ENCODE measurements around the gene RANBP10. TPM values are rescaled to one million over a fixed set of nuclear protein-coding genes. Genes with fewer than 3 reads are reported as not detected.

RANBP10 gene
- total and polyA plus RNA-seq, 2 of the 8 experiments (the other 6 are each of a cell fraction or from before 2014, with no cell fraction given): 14.2 to 16.8 TPM

DNA sequence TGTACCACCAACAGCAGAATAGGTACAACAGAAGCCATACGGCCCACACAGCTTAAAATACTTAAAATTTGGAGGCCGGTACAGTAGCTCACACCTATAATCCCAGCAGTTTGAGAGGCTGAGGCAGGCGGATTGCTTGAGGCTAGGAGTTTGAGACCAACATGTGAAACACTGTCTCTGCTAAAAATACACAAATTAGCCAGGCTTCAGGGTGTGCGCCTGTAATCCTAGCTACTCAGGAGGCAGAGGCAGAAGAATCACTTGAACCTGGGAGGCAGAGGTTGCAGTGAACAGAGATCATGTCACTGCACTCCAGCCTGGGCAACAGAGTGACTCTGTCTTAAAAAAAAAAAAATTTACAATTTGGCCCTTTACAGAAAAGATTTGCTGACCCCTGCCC lies 104.2 kb downstream of the RANBP10 start (continued):
- TF ChIP-seq TBP (IDR thresholded peaks at IDR 0.05; ENCODE audit: low read depth, low read length) (no peak), TEAD4 (IDR thresholded peaks at IDR 0.05; ENCODE audit: low read depth, low read length) (no peak), JUND (IDR thresholded peaks at IDR 0.05; ENCODE audit: low read length) (no peak)
